Mesenchymal stem cell (in vitro differentiated cells and primary cell): ENCODE results near the gene S1PR3.

Experiments
- DNase-seq: peaks from one replicate; pipeline ENCODE4 v3.0.0-alpha.2; 2013
- H2AFZ ChIP-seq: one replicate; pipeline ENCODE4 v1.6.1; 2013; ENCODE audit warnings: low read depth, mild to moderate bottlenecking, control low read depth, inconsistent platforms, low read length, moderate library complexity
- H2AK5ac ChIP-seq: 2 replicates; pipeline ENCODE4 v1.6.1; 2013; ENCODE audit warnings: low read length, moderate library complexity, mild to moderate bottlenecking, inconsistent platforms; ENCODE audit not compliant: severe bottlenecking
- H2BK120ac ChIP-seq: one replicate; pipeline ENCODE4 v1.6.1; 2013; ENCODE audit warnings: low read depth, mild to moderate bottlenecking, inconsistent platforms, low read length, moderate library complexity
- H2BK12ac ChIP-seq, 2 experiments: one replicate each; pipeline ENCODE4 v1.6.1; 2013; ENCODE audit warnings: inconsistent platforms in 2 of 2, low read length in 2 of 2, mild to moderate bottlenecking in 2 of 2, moderate library complexity in 2 of 2, control low read depth in 1 of 2
- H2BK15ac ChIP-seq: one replicate; pipeline ENCODE4 v1.6.1; 2013; ENCODE audit warnings: mild to moderate bottlenecking, low read depth, inconsistent platforms; ENCODE audit not compliant: poor library complexity, severe bottlenecking
- H2BK5ac ChIP-seq: 2 replicates; pipeline ENCODE4 v1.6.1; 2013; ENCODE audit warnings: low read depth, mild to moderate bottlenecking, low read length, control low read depth, inconsistent platforms; ENCODE audit not compliant: poor library complexity, severe bottlenecking
- H3K14ac ChIP-seq, 2 experiments: one replicate each; pipeline ENCODE4 v1.6.1; 2013; ENCODE audit warnings: inconsistent platforms in 2 of 2, low read length in 2 of 2, control low read depth in 1 of 2, mild to moderate bottlenecking in 1 of 2, moderate library complexity in 1 of 2
- H3K18ac ChIP-seq, 2 experiments: one replicate each; pipeline ENCODE4 v1.6.1; 2013; ENCODE audit warnings: inconsistent platforms in 2 of 2, low read length in 2 of 2, control low read depth in 1 of 2, low read depth in 1 of 2, mild to moderate bottlenecking in 1 of 2
- H3K23ac ChIP-seq, 2 experiments: one replicate each; pipeline ENCODE4 v1.6.1; 2013; ENCODE audit warnings: inconsistent platforms in 2 of 2, low read length in 2 of 2, mild to moderate bottlenecking in 2 of 2, moderate library complexity in 2 of 2, control low read depth in 1 of 2
- H3K27ac ChIP-seq: 2 replicates; pipeline ENCODE4 v1.5.1; 2013; ENCODE audit warnings: mild to moderate bottlenecking, moderate library complexity, low read length, control low read depth, inconsistent platforms; ENCODE audit not compliant: poor library complexity, severe bottlenecking
- H3K27me3 ChIP-seq, 2 experiments: 2 replicates each; pipeline versions ENCODE4 v1.6.1 to v1.7.0; 2013; ENCODE audit warnings: low read length in 2 of 2, mild to moderate bottlenecking in 2 of 2, moderate library complexity in 2 of 2, control low read depth in 1 of 2, inconsistent platforms in 1 of 2; ENCODE audit not compliant: control insufficient read depth in 1 of 2, insufficient read depth in 1 of 2
- H3K36me3 ChIP-seq, 2 experiments: 2 replicates each; pipeline versions ENCODE4 v1.6.1 to v1.7.0; 2013; ENCODE audit warnings: low read length in 2 of 2, control low read depth in 1 of 2, inconsistent platforms in 1 of 2, low read depth in 1 of 2, mild to moderate bottlenecking in 1 of 2; ENCODE audit not compliant: insufficient read depth in 2 of 2, control insufficient read depth in 1 of 2
- H3K4ac ChIP-seq, 2 experiments: one replicate each; pipeline ENCODE4 v1.6.1; 2013; ENCODE audit warnings: inconsistent platforms in 2 of 2, low read length in 2 of 2, mild to moderate bottlenecking in 2 of 2, moderate library complexity in 2 of 2, control low read depth in 1 of 2, low read depth in 1 of 2
- H3K4me1 ChIP-seq: 2 replicates; pipeline ENCODE4 v1.6.1; 2013; ENCODE audit warnings: low read depth, low read length, control low read depth; ENCODE audit not compliant: control insufficient read depth, insufficient read depth
- H3K4me2 ChIP-seq: 2 replicates; pipeline ENCODE4 v1.6.1; 2013; ENCODE audit warnings: low read length, mild to moderate bottlenecking, inconsistent platforms; ENCODE audit not compliant: poor library complexity, severe bottlenecking
- H3K4me3 ChIP-seq, 2 experiments: 2 replicates each; pipeline versions ENCODE4 v1.5.1 to v1.7.0; 2013; ENCODE audit warnings: low read length in 2 of 2, mild to moderate bottlenecking in 2 of 2, control low read depth in 1 of 2, low read depth in 1 of 2; ENCODE audit not compliant: insufficient read depth in 1 of 2
- H3K79me1 ChIP-seq: replicated peaks from 2 replicates; pipeline ENCODE4 v1.6.1; 2013; ENCODE audit warnings: mild to moderate bottlenecking, control low read depth, low read length, inconsistent platforms; ENCODE audit not compliant: poor library complexity, severe bottlenecking
- H3K9ac ChIP-seq: 2 replicates; pipeline ENCODE4 v1.7.0; 2013; ENCODE audit warnings: mild to moderate bottlenecking, low read length, moderate library complexity
- H3K9me3 ChIP-seq: 2 replicates; pipeline ENCODE4 v1.7.0; 2013; ENCODE audit warnings: mild to moderate bottlenecking, low read length; ENCODE audit not compliant: control insufficient read depth
- H4K8ac ChIP-seq: one replicate; pipeline ENCODE4 v1.6.1; 2013; ENCODE audit warnings: inconsistent platforms, mild to moderate bottlenecking, low read length, moderate library complexity
- H4K91ac ChIP-seq: one replicate; pipeline ENCODE4 v1.6.1; 2013; ENCODE audit warnings: mild to moderate bottlenecking, low read length, inconsistent platforms
- WGBS: methylation state at CpG from one replicate; pipeline ENCODE4 v1.1.7; 2013; ENCODE audit warnings: mixed read lengths; 5-methylcytosine and 5-hydroxymethylcytosine counted together

Gene S1PR3

DNA sequence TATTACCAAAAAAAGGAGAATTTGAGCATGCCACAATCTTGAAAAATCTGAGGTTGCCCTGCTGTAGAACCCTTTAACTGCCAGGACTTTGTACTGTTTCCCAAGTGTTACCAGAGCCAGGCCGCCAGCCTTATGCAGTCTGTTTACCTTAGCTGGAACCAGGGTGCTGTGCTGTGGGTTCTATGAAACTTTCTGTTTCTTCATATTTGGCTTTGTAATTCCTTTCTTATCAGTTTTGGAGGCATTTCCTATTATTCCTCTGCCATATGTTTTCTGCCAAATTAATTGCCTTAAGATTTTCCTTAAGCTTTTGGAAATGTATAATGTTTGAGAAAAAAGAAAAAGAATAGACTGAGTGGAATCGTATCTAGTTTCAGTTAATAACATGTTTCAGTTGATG lies 2.1 kb downstream of the S1PR3 start:
- no peak overlapping the region for H3K4me2 ChIP-seq
- H3K9ac ChIP-seq: peak overlapping the region; percentile 88
- no peak overlapping the region for H3K4ac ChIP-seq
- no peak overlapping the region for H2AK5ac ChIP-seq
- no peak overlapping the region for H2BK15ac ChIP-seq
- no peak overlapping the region for H4K8ac ChIP-seq
- peaks cover 10% of the 10 kb centered on the region for H3K4me1 ChIP-seq
- H3K36me3 ChIP-seq: peaks cover 9 to 19% of the 10 kb centered on the region in 2 experiments
- no peak overlapping the region for H2BK5ac ChIP-seq
- H3K27me3 ChIP-seq: no peaks in the 10 kb centered on the region
- no peak overlapping the region for H3K14ac ChIP-seq
- H3K79me1 ChIP-seq: peaks cover 23% of the 10 kb centered on the region
- H3K9me3 ChIP-seq: no peaks in the 10 kb centered on the region
- 74% methylated on average over 2 of the region's 2 CpGs for WGBS
- H3K23ac ChIP-seq: no peak overlapping the region
- no peak overlapping the region for H2BK12ac ChIP-seq
- no peak overlapping the region for H2AFZ ChIP-seq
- no peak for DNase-seq
- peak overlapping the region in 1 of 2 experiments; percentile 94 for H3K4me3 ChIP-seq
- H3K27ac ChIP-seq: no peak overlapping the region
- H4K91ac ChIP-seq: no peak overlapping the region
- H3K18ac ChIP-seq: no peak overlapping the region
- H2BK120ac ChIP-seq: no peak overlapping the region

GRCh38 chr9:88993871-88994460 lies 2.7 kb downstream of the S1PR3 start:
- Histone ChIP-seq H3K27ac (no peak overlapping the region), H2BK5ac (no peak overlapping the region), H3K9ac (peak overlapping the region; percentile 88), H2BK12ac (peak overlapping the region; percentile 2 to 42), H4K8ac (no peak overlapping the region), H3K4me3 (peak overlapping the region in 1 of 2 experiments; percentile 94), H3K4ac (no peak overlapping the region), H3K36me3 (peaks cover 9 to 19% of the 10 kb centered on the region in 2 experiments), H3K4me2 (no peak overlapping the region), H3K9me3 (no peaks in the 10 kb centered on the region), H2AK5ac (no peak overlapping the region), H3K27me3 (no peaks in the 10 kb centered on the region), H2BK120ac (no peak overlapping the region), H3K4me1 (peaks cover 14% of the 10 kb centered on the region), H2BK15ac (no peak overlapping the region), H4K91ac (no peak overlapping the region), H2AFZ (no peak overlapping the region), H3K18ac (peak overlapping the region; percentile 13 to 23), H3K14ac (peak overlapping the region in 1 of 2 experiments; percentile 71), H3K79me1 (peaks cover 23% of the 10 kb centered on the region), H3K23ac (no peak overlapping the region)
- no peak for DNase-seq
- WGBS: 93% methylated on average over 14 of the region's 14 CpGs

DNA sequence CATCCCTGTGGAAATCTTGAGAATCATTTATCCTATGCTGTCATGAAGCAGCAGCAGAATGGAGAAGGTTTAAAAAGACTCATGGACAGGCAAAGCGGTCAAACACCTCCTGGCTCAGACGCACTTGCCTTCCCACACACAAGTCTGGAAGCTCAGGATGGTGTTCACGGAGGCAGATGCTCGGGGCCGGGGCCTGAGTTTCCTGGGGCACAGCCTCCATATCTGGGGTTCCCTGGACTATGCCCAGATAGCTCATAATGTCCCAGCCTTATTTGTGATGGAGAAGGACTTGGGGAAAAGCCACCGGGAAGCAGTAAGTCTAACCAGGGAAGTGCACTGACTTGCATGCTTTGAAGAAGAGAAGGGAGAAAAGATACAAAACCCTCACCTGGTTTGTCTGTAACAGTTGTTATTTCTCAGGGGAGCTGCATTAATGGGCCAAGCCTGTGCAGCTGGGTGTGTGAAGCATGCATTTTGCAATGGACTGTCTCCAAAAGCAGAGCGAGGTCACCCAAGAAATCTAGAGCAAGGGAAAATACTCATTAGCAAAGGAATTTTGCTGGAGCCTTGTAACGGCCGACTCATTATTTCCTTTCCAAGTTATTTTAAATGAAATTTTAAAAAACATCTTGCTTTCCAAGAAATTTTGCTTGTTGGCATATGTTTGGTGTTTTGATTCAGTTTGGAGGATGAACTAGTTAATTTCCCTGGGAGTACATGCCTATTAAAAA lies 3.4 kb downstream of the S1PR3 start:
- no peaks in the 10 kb centered on the region for H3K9me3 ChIP-seq
- no peak overlapping the region for H4K8ac ChIP-seq
- H2BK120ac ChIP-seq: no peak overlapping the region
- no peak overlapping the region for H2BK5ac ChIP-seq
- peak overlapping the region in 1 of 2 experiments; percentile 2 for H2BK12ac ChIP-seq
- H2AFZ ChIP-seq: no peak overlapping the region
- peak overlapping the region in 1 of 2 experiments; percentile 1 for H3K23ac ChIP-seq
- H3K18ac ChIP-seq: peak overlapping the region in 1 of 2 experiments; percentile 23
- H4K91ac ChIP-seq: no peak overlapping the region
- no peak overlapping the region for H2BK15ac ChIP-seq
- no peak overlapping the region for H3K4ac ChIP-seq
- H3K27ac ChIP-seq: no peak overlapping the region
- H3K79me1 ChIP-seq: peaks cover 23% of the 10 kb centered on the region
- peak overlapping the region; percentile 14 for H3K9ac ChIP-seq
- no peak overlapping the region for H2AK5ac ChIP-seq
- 83% methylated on average over 7 of the region's 9 CpGs for WGBS
- peak overlapping the region in 1 of 2 experiments; percentile 94 for H3K4me3 ChIP-seq
- peak; percentile 50 for DNase-seq
- peaks cover 14% of the 10 kb centered on the region for H3K4me1 ChIP-seq
- peaks cover 9 to 19% of the 10 kb centered on the region in 2 experiments for H3K36me3 ChIP-seq
- no peaks in the 10 kb centered on the region for H3K27me3 ChIP-seq
- no peak overlapping the region for H3K4me2 ChIP-seq
- H3K14ac ChIP-seq: no peak overlapping the region

- H3K4me3 ChIP-seq: peak overlapping the region in 1 of 2 experiments; percentile 94
- no peak overlapping the region for H2AFZ ChIP-seq
- no peak overlapping the region for H2BK15ac ChIP-seq
- H3K79me1 ChIP-seq: peaks cover 23% of the 10 kb centered on the region
- H3K9me3 ChIP-seq: no peaks in the 10 kb centered on the region
- no peak overlapping the region for H4K91ac ChIP-seq
- H2BK120ac ChIP-seq: no peak overlapping the region
- H3K27me3 ChIP-seq: no peaks in the 10 kb centered on the region
- H3K9ac ChIP-seq: peak overlapping the region; percentile 10
- no peak overlapping the region for H4K8ac ChIP-seq
- WGBS: 86% methylated on average over 2 of the region's 6 CpGs
- H2BK12ac ChIP-seq: no peak overlapping the region
- H3K18ac ChIP-seq: no peak overlapping the region
- H2BK5ac ChIP-seq: no peak overlapping the region
- no peak overlapping the region for H3K14ac ChIP-seq
- no peak overlapping the region for H2AK5ac ChIP-seq
- DNase-seq: no peak
- H3K4ac ChIP-seq: no peak overlapping the region
- no peak overlapping the region for H3K23ac ChIP-seq
- H3K27ac ChIP-seq: no peak overlapping the region
- no peak overlapping the region for H3K4me2 ChIP-seq
- H3K36me3 ChIP-seq: peaks cover 9 to 19% of the 10 kb centered on the region in 2 experiments
- peaks cover 12% of the 10 kb centered on the region for H3K4me1 ChIP-seq
Measured at GRCh38 chr9:88995200-88995577, 3.9 kb downstream of the S1PR3 start.
